ENCODE results near the gene ZNF557. TPM values are rescaled to one million over a fixed set of nuclear protein-coding genes. Genes with fewer than 3 reads are reported as not detected.
A peak's percentile ranks its signal among the peaks of the same experiment; 100 is the strongest.
"Not testable (repeated sequence)": the region's sequence is repeated elsewhere in the genome, so short reads cannot be mapped to it uniquely, and the experiment has no call there.

The ZNF557 gene
- total RNA-seq = 15.3 TPM

DNA sequence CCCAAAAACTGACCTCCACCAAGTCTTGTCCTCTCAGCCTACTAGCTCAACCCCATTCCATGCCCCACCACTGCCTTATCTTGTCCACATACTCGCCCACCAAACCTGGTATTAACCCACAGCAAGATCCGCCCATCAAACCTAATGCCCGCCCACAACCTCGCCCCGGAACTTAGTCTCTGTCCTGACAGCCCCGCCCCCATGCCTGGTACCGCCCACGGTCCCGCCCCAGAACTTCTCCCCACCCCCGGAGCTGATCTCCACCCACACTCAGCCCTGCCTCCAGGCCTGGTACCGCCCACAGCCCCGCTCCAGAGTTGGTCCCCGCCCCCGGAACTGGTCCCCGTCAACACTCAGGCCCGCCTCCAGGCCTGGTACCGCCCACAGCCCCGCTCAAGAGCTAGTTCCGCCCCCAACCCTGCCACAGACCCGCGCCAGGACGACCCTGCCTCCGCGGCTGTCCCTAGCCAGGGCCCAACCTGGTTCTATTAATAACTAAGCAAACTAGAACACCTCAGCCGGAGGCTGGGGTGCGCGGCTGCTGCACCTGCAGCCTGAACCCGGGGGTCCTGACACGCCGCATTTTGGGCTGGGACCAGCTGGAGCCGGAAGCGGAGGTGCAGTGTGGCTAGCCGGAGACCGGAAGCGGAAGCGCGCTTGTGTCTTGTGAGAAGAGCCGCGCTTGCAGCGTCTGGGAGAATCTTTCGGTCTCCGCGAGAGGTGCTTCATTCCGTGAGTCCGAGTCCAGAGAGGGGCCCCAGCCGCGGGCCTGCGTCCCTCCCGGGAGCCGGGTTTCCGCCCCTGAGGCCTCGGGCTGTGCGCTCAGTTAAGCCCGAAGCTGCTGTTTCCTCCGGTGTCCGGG lies at the start of gene ZNF557:
Gene ZNF557 (plus strand): TSS at position 662 of the 862 bp plus-strand sequence. CDS start 5,372 bp downstream, outside the sequence.
- DNase-seq = peak; percentile 99

DNA sequence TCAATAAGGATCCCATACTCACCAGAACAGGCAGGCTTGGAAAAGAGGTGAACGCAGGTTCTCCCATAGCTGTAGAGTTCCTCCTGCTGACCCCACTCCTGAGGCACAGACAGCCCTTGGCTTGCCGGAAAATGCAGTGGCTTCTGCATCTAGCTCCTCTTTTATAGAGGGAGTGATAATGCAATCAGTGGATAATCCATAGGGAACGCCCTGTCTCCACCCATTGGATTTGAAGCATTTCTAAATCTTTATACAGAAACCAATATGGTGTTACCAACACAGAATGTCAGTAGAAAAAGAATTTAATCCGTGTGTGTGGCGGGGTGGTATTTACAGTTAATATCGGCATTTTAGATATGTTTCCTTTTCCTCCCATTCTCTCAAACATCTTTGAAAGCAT lies 48.2 kb upstream of the ZNF557 start, which contains the start of gene MBD3L2B:
Gene MBD3L2B (minus strand): TSS at position 101 of the 400 bp plus-strand sequence. CDS start 34 bp downstream, at position 67.
- not testable (repeated sequence) for DNase-seq

DNA sequence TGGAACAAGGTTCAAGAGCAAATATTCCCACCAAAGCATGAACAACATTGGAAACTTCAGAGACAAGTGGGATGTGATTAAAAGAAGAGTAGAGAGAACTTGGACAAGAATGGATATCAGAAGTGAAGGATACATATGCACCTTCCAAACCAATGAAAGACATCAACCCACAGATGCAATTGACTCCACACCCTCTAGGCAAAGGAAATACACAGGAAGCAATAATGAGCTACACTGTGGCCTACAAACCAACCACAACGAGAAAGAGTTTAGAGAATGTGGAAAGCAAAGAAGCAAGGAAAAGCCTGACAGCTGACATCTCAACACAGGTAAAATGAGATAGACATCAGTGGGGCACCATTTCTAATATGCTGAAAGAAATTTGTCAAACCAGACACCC lies 40.7 kb upstream of the ZNF557 start:
- not testable (repeated sequence) for DNase-seq

DNA sequence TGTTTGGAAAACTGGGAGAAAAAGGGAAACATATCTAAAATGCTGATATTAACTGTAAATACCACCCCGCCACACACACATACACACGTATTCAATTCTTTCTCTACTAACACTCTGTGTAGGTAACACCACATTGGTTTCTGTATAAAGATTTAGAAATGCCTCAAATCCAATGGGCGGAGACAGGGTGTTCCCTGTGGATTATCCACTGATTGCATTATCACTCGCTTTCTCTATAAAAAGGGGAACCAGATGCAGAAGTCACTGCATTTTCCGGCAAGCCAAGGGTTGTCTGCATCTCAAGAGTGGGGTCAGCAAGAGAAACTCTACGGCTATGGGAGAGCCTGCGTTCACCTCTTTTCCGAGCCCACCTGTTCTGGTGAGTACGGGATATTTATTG lies 39.2 kb upstream of the ZNF557 start, which contains the start of gene MBD3L5:
Gene MBD3L5 (plus strand): TSS at position 301 of the 400 bp plus-strand sequence. CDS start 34 bp downstream, at position 335.
- not testable (repeated sequence) for DNase-seq

DNA sequence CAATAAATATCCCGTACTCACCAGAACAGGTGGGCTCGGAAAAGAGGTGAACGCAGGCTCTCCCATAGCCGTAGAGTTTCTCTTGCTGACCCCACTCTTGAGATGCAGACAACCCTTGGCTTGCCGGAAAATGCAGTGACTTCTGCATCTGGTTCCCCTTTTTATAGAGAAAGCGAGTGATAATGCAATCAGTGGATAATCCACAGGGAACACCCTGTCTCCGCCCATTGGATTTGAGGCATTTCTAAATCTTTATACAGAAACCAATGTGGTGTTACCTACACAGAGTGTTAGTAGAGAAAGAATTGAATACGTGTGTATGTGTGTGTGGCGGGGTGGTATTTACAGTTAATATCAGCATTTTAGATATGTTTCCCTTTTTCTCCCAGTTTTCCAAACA lies 29.4 kb upstream of the ZNF557 start, which contains the start of gene MBD3L4:
Gene MBD3L4 (minus strand): TSS at position 101 of the 400 bp plus-strand sequence. CDS start 35 bp downstream, at position 66.
- DNase-seq = not testable (repeated sequence)

DNA sequence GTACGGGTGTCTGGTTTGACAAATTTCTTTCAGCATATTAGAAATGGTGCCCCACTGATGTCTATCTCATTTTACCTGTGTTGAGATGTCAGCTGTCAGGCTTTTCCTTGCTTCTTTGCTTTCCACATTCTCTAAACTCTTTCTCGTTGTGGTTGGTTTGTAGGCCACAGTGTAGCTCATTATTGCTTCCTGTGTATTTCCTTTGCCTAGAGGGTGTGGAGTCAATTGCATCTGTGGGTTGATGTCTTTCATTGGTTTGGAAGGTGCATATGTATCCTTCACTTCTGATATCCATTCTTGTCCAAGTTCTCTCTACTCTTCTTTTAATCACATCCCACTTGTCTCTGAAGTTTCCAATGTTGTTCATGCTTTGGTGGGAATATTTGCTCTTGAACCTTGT lies 27.9 kb upstream of the ZNF557 start:
- not testable (repeated sequence) for DNase-seq

DNA sequence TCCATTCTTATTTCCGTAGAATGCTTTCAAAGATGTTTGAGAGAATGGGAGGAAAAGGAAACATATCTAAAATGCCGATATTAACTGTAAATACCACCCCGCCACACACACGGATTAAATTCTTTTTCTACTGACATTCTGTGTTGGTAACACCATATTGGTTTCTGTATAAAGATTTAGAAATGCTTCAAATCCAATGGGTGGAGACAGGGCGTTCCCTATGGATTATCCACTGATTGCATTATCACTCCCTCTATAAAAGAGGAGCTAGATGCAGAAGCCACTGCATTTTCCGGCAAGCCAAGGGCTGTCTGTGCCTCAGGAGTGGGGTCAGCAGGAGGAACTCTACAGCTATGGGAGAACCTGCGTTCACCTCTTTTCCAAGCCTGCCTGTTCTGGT lies 20.5 kb upstream of the ZNF557 start, which contains the start of gene MBD3L2:
Gene MBD3L2 (plus strand): TSS at position 301 of the 400 bp plus-strand sequence. CDS start 53 bp downstream, at position 354.
- DNase-seq = not testable (repeated sequence)

DNA sequence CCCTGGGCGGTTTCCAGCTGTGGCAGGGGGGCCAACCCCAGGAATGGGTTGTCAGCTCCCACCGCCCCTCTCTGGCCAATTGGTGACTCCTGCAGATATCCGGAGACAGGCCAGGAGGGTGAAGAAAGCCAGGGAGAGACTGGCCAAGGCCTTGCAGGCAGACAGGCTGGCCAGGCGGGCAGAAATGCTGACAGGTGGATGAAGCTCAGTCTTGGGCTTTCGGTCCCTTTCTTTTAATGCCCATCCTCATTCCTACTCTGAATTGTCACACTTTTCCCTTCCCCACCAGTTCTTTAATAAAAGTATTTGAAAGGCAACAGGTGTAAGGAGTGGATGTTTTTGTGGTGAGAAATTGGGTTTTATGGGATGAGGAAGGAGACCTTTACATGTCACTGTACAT lies 18.1 kb upstream of the ZNF557 start:
- DNase-seq = not testable (repeated sequence)

DNA sequence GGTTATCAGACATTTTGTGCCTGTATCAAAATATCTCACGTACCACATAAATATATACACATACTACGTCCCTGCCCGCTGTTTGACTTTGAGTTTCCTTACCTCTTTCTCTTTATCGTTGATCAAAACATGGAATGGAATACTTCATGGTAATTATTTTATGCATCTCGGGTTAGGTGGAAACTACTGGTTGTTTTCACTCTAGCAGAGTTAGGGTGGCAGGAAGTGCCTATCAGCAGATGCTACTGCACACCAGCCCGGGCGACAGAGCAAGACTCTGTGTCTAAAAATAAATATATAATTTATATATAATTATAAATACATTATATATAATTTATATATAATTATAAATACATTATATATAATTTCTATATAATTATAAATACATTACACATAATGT lies 16.6 kb upstream of the ZNF557 start:
- DNase-seq = not testable (repeated sequence)

DNA sequence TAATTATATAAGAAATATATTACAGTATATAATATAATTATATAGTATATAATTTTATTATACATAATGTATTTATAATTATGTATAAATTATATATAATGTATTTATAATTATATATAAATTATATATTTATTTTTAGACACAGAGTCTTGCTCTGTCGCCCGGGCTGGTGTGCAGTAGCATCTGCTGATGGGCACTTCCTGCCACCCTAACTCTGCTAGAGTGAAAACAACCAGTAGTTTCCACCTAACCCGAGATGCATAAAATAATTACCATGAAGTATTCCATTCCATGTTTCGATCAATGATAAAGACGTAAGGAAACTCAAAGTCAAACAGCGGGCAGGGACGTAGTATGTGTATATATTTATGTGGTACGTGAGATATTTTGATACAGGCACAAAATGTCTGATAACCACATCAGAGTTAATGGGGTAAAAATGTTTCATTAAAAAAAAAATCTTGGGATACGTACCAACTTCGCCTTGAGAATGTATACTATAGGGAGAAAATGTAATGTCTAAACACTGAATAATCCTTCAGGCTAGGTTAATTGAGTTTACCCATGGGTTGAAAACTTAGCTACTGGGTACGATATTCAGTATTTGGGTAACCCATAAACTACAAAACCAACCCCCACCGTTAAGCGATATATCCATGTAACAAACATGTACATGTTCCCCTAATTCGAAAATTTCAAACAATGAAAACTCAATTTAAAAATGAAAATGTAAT lies 14.7 kb upstream of the ZNF557 start:
- DNase-seq = not testable (repeated sequence)

DNA sequence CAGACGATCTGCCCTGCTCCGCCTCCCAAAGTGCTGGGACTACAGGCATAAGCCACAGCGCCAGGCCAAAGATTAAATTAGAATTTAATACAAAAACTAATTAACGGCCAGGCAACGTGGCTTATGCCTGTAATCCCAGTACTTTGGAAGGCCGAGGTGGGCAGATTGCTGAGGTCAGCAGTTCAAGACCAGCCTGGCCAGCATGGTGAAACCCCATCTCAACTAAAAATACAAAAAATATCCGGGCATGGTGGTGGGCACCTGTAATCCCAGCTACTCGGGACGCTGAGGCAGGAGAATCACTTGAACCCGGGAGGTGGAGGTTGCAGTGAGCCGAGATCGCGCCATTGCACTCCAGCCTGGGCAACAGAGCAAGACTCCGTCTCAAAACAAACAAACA lies 13.8 kb upstream of the ZNF557 start:
- not testable (repeated sequence) for DNase-seq

DNA sequence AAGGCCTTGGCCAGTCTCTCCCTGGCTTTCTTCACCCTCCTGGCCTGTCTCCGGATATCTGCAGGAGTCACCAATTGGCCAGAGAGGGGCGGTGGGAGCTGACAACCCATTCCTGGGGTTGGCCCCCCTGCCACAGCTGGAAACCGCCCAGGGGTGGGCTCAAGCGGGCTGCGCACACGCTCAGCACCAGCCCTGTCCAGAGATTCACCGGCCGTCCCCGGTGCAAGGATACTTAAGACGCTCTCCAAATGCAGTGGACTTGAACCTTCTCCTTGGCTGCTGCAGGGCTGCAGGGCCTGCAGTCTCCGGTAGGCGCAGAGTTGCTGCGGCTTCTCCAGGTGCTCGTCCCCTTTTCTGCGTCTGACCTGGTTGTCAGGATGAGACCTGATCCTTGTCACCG lies 13.1 kb upstream of the ZNF557 start:
- DNase-seq = not testable (repeated sequence)

DNA sequence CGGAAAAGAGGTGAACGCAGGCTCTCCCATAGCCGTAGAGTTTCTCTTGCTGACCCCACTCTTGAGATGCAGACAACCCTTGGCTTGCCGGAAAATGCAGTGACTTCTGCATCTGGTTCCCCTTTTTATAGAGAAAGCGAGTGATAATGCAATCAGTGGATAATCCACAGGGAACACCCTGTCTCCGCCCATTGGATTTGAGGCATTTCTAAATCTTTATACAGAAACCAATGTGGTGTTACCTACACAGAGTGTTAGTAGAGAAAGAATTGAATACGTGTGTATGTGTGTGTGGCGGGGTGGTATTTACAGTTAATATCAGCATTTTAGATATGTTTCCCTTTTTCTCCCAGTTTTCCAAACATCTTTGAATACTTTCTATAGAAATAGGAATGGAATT lies 10.9 kb upstream of the ZNF557 start, which contains the start of gene MBD3L3:
Gene MBD3L3 (minus strand): TSS at position 101 of the 400 bp plus-strand sequence. CDS start 71 bp downstream, at position 30.
- DNase-seq = not testable (repeated sequence)

DNA sequence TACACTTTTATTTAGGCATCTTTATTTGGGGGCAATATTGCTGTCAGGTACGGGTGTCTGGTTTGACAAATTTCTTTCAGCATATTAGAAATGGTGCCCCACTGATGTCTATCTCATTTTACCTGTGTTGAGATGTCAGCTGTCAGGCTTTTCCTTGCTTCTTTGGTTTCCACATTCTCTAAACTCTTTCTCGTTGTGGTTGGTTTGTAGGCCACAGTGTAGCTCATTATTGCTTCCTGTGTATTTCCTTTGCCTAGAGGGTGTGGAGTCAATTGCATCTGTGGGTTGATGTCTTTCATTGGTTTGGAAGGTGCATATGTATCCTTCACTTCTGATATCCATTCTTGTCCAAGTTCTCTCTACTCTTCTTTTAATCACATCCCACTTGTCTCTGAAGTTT lies 9.5 kb upstream of the ZNF557 start:
- DNase-seq = not testable (repeated sequence)

DNA sequence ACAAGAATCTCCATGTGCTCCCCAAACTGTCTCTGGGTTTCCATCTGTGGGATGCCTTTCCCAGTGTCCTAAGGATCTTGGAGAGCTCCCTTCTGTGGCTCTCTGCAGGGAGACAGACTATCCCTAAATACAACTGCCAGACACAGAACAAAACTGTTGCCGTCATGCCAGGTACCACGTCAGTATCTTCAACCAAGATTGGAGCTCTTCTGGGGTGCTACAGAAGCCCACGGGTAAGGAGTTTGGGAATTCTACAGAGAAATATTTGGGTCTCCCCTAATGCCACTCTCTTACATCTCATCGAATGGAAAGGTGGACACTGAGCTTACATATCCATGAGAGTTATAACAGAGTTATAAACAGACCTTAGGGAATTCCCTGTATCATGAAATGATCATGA lies 6.2 kb upstream of the ZNF557 start:
- DNase-seq = no peak

DNA sequence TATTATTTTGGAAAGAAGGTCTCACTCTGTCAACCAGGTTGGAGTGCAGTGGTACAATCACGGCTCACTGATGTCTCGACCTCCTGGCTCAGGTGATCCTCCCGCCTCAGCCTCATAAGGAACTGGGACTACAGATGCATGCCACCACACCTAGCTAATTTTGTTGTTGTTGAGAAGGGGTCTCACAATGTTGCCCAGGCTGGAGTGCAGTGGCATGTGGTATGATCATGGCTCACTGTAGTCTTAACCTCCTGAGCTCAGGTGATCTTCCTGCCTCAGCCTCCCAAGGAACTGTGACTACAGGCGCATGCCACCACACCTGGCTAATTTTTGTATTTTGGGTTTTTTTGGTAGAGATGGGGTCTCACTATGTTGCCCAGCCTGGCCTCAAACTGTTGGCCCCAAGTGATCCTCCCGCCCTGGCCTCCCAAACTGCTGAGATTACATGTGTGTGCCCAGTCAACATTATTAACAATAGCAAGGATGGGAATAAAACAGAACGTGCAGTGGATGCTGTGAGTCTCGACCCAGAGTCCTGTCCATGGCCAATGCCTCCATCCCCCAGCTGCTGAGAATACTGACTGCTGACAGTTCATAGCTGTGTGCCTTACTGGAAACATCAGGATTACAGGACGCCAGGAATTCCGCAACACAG lies 5.6 kb upstream of the ZNF557 start:
- DNase-seq = no peak

DNA sequence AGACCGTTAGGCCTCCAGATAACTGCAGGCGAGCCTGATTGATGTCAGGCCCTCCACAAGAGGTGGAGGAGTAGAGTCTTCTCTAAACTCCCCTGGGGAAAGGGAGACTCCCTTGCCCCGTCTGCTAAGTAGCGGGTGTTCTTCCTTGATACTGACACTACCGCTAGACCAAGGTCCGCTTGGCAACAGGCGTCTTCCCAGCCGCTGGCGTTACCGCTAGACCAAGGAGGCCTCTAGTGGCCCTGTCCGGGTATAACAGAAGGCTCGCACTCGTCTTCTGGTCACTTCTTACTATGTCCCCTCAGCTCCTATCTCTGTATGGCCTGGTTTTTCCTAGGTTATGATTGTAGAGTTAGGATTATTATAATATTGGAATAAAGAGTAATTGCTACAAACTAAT lies 2.4 kb upstream of the ZNF557 start:
- peak; percentile 24 for DNase-seq

DNA sequence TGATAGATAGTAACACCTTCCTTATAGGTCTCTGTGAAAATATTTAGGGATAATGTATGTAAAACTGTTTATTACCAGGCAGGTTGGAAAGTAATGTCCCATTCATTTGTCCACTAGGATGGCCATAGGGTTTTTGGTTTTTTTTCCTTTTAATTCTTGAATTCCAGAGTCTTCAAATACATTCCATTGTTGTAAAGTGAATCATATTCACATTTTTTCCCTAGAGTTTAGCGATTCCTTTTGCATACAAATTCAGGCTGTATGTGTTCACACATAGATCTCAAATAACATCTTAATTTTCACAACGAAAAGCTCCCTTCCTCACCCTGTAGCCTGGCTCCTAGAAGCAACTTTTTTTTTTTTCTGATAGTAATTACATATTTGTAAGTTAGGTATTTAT lies 1.8 kb upstream of the ZNF557 start:
- no peak for DNase-seq

DNA sequence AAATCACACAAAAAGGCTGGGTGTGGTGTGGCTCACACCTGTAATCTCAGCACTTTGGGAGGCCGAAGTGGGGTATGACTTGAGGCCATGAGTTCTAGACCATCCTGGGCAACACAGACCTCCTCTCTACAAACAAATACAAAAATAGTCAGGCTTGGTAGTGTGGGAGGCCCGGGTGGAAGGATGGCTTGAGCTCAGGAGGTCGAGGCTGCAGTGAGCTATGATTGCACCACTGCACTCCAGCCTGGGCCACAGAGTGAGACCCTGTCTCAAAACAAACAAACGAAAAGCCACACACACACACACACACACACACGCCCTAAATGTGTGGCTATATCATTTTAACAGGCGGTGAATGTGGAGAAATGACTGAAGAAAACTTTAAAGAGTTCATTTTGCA lies 904 bp upstream of the ZNF557 start:
- no peak for DNase-seq

DNA sequence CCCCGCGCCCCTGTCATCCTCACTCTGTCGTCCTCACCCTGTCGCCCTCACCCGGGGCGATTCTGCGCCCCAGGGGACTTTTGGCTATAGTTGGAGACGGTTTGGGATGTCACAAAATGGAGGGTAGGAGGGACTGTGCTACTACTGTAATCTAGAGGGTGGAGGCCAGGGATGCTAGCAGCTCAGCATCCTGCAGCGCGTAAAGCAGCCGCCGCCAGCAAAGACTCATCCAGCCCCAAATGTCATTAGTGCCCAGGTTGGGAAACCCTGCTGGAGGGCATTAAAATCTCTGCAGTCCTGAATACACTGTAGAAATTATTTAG lies 362 bp downstream of the ZNF557 start:
- no peak for DNase-seq

DNA sequence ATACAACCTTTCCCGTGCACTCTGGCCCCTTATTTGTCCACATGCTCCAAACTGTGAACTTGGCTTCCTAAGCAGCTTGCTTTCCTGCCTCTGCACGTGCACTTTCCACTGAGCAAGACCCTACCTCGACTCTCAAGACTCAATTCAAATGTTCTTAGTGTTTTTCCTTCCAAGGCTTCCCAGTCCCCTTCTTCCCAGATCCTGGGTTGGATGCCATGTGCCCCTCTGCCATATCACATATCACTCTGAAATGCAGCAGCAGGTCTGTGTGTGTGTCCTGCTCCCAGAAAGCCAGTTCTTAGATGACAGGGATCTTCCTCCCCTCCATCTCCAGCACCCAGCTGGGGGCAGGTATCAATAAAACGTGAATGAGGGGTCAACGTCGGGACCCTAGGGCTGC lies 3.0 kb downstream of the ZNF557 start:
- no peak for DNase-seq

DNA sequence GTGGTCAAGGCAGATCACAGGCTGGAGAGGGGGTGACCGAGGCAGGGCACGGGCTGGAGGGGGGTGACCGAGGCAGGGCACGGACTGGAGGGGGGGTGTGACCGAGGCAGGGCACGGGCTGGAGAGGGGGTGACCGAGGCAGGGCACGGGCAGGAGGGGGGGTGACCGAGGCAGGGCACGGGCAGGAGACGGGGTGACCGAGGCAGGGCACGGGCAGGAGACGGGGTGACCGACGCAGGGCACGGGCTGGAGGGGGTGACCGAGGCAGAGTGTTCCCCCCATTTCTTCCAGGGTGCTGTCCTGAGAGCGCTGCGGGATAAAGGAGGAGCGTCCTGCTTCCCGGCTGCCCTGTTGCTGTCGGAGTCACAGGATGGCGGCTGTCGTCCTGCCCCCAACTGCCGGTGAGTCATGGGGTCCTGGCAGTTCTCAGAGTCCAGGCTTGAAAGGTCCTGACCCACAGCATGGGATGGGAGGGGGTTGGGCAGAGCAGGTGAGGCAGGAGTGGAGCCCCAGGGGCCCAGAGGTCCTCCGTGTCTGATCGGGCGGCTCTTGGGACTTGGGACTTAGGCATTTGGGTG lies 5.3 kb downstream of the ZNF557 start:
- DNase-seq = no peak
